Natural killer cell (primary cell): Measurements from ENCODE around the gene LONRF3. TPM values are rescaled to one million over a fixed set of nuclear protein-coding genes. Genes with fewer than 3 reads are reported as not detected.

Experiments
- ATAC-seq, 3 donors: fragments of 150-1000 bp in 2 of 3; fragments of 200-7000 bp in 1 of 3; cut with Tn5 transposase; 1 replicate in 1 of 3; 2 replicates in 2 of 3; pipeline ENCODE4 v1.10.0; 2021; ENCODE audit warnings: mild to moderate bottlenecking in 2 of 3, moderate library complexity in 2 of 3
- DNase-seq, 2 donors: peaks; one replicate each; pipeline versions ENCODE4 v3.0.0 to v3.0.0-alpha.2; 2013 to 2021; ENCODE audit warnings: mixed read lengths in 1 of 2
- H3K27ac ChIP-seq: one replicate; pipeline ENCODE4 v1.5.1; 2013; ENCODE audit warnings: mild to moderate bottlenecking, low read length
- H3K27me3 ChIP-seq: one replicate; pipeline ENCODE4 v1.6.1; 2013; ENCODE audit warnings: low read length; ENCODE audit not compliant: control insufficient read depth, insufficient read depth
- H3K36me3 ChIP-seq: one replicate; pipeline ENCODE4 v1.6.1; 2013; ENCODE audit warnings: low read length; ENCODE audit not compliant: control insufficient read depth, insufficient read depth
- H3K4me1 ChIP-seq: one replicate; pipeline ENCODE4 v1.6.1; 2013; ENCODE audit warnings: low read length; ENCODE audit not compliant: control insufficient read depth, insufficient read depth
- H3K4me3 ChIP-seq: one replicate; pipeline ENCODE4 v1.5.1; 2013; ENCODE audit warnings: low read length
- H3K9me3 ChIP-seq: one replicate; pipeline ENCODE4 v1.6.1; 2013; ENCODE audit warnings: low read length; ENCODE audit not compliant: control insufficient read depth, insufficient read depth
- H3K27ac Mint-ChIP-seq, 2 donors: one replicate each; pipeline ENCODE4 v1.8.0; 2022; ENCODE audit warnings: mild to moderate bottlenecking in 2 of 2, mixed read lengths in 2 of 2, moderate library complexity in 1 of 2
- H3K27me3 Mint-ChIP-seq, 2 donors: one replicate each; pipeline ENCODE4 v1.8.0; 2022; ENCODE audit warnings: low read depth in 2 of 2, mixed read lengths in 2 of 2
- H3K36me3 Mint-ChIP-seq: one replicate; pipeline ENCODE4 v1.8.0; 2022; ENCODE audit warnings: mixed read lengths
- H3K4me1 Mint-ChIP-seq, 2 donors: one replicate each; pipeline ENCODE4 v1.8.0; 2022; ENCODE audit warnings: mixed read lengths in 2 of 2
- H3K4me3 Mint-ChIP-seq: one replicate; pipeline ENCODE4 v1.8.0; 2022; ENCODE audit warnings: mild to moderate bottlenecking, moderate library complexity, mixed read lengths
- H3K9me3 Mint-ChIP-seq, 2 donors: one replicate each; pipeline ENCODE4 v1.8.0; 2022; ENCODE audit warnings: mixed read lengths in 2 of 2
- WGBS: methylation state at CpG from one replicate; pipeline ENCODE4 v1.1.7; 2013; ENCODE audit warnings: missing lambda C conversion rate; ENCODE audit not compliant: insufficient coverage; 5-methylcytosine and 5-hydroxymethylcytosine counted together
- intact Hi-C: fragments of 100-400 bp; cut with micrococcal nuclease; formaldehyde crosslinking; loops from one replicate; pipeline ENCODE4 v1.14.2; 2022
- total RNA-seq, 4 donors: library from RNA; stranded (reverse); fragments of 120-200 nt in 1 of 4; gene quantifications; one replicate each; pipeline versions ENCODE4 v1.2.3 to v1.2.4, GENCODE V29; 2013 to 2022
- TF ChIP-seq, protein P1 (sequence below): fragments of 200-600 bp; IDR thresholded peaks from one replicate; pipeline ENCODE4 v1.8.0; 2022; ENCODE audit warnings: antibody characterized with exemption

LONRF3 gene
- total RNA-seq, 3 donors from 2014 or later (not counting 1 experiment from before 2014, with no cell fraction given) = 13.4 to 21.2 (median 17.4) TPM

DNA sequence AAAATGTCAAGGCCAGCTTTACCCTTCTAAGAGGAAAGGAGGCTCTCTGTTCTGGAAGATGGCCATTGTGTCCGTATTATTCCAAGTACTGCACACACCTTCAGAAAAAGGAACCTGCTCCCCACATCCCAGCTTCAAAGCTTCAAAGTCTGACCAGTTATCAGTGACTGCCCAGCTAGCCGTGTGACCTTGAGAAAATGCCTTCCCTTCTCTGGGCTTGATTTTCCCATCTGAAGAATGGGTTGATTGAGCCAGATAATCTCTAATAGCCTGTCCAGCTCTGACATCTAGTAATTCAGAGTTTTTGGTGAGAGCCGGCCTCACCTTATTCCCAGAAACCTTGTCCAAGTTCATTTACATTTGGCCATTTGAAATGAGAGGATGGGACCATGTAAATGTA, 3.0 kb downstream of the LONRF3 start:
- no peaks in the 10 kb centered on the region for H3K9me3 Mint-ChIP-seq
- Histone ChIP-seq H3K4me3 (no peak overlapping the region), H3K9me3 (no peaks in the 10 kb centered on the region), H3K36me3 (peaks cover 3% of the 10 kb centered on the region), H3K27ac (no peak overlapping the region), H3K27me3 (peaks cover 8% of the 10 kb centered on the region), H3K4me1 (peaks cover 30% of the 10 kb centered on the region)
- ATAC-seq (no peak), DNase-seq (no peak)
- TF ChIP-seq, protein P1, sequence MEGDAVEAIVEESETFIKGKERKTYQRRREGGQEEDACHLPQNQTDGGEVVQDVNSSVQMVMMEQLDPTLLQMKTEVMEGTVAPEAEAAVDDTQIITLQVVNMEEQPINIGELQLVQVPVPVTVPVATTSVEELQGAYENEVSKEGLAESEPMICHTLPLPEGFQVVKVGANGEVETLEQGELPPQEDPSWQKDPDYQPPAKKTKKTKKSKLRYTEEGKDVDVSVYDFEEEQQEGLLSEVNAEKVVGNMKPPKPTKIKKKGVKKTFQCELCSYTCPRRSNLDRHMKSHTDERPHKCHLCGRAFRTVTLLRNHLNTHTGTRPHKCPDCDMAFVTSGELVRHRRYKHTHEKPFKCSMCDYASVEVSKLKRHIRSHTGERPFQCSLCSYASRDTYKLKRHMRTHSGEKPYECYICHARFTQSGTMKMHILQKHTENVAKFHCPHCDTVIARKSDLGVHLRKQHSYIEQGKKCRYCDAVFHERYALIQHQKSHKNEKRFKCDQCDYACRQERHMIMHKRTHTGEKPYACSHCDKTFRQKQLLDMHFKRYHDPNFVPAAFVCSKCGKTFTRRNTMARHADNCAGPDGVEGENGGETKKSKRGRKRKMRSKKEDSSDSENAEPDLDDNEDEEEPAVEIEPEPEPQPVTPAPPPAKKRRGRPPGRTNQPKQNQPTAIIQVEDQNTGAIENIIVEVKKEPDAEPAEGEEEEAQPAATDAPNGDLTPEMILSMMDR = no peak
- WGBS = 100% methylated on average over 2 of the region's 3 CpGs
- H3K27me3 Mint-ChIP-seq = peaks cover 4 to 5% of the 10 kb centered on the region in 2 donors
- peak overlapping the region in 1 of 2 donors; percentile 96 for H3K27ac Mint-ChIP-seq
- peaks cover 8 to 39% of the 10 kb centered on the region in 2 donors for H3K4me1 Mint-ChIP-seq
- H3K36me3 Mint-ChIP-seq = no peaks in the 10 kb centered on the region
- intact Hi-C loops = no loop called here
- H3K4me3 Mint-ChIP-seq = peak overlapping the region; percentile 84

DNA sequence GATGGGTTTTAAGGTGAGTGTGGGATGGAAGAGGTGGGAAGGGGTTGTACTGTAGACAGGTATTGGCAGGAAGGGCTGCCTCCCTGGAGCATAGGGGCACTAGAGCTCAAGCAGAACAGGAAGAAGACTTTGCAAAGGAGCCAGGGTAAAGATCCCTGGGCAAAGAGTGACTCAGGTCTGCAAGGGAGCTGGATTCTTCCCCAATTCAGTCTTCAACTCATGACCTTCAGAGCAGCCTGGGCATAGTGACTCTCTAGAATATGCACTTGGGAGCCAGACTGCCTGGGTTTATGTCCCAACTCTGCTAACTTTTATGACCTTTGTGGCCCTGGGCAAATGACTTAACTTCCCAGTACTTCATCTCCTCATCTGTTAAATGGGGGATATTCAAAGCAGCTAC, 4.0 kb downstream of the LONRF3 start:
- peaks cover 6% of the 10 kb centered on the region for H3K36me3 ChIP-seq
- ATAC-seq (no peak), DNase-seq (no peak)
- Mint-ChIP-seq H3K4me3 (no peak overlapping the region), H3K27me3 (no peaks in the 10 kb centered on the region), H3K4me1 (peaks cover 10 to 43% of the 10 kb centered on the region in 2 donors), H3K27ac (no peak overlapping the region), H3K36me3 (no peaks in the 10 kb centered on the region), H3K9me3 (no peaks in the 10 kb centered on the region)
- H3K9me3 ChIP-seq = no peaks in the 10 kb centered on the region
- no peak overlapping the region for H3K4me3 ChIP-seq
- intact Hi-C loops = no loop called here
- H3K27me3 ChIP-seq = no peaks in the 10 kb centered on the region
- TF ChIP-seq, protein P1 = no peak
- no peak overlapping the region for H3K27ac ChIP-seq
- peaks cover 26% of the 10 kb centered on the region for H3K4me1 ChIP-seq

DNA sequence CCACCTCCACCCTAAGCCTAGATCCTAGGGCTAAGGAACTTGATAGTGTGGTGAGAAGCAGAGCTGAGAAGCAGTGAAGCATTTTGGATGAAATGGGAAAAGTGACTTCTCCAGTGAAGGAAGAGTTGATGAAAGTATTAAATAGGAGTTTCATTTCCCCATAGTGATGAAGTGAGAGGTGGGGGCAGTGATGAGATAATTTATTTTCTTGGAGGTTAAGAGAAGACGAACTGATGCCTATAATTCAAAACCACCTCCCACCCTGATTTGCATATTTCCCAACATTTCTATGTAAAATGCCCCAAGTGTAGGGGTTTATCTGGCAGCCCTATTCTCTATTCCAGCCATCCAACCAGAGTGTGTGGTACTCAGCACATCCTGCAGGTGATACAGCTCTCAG, 6.3 kb downstream of the LONRF3 start:
- intact Hi-C loops = no loop called here
- Mint-ChIP-seq H3K36me3 (no peaks in the 10 kb centered on the region), H3K4me1 (peaks cover 15 to 28% of the 10 kb centered on the region in 2 donors), H3K9me3 (no peaks in the 10 kb centered on the region), H3K4me3 (no peak overlapping the region), H3K27ac (no peak overlapping the region), H3K27me3 (no peaks in the 10 kb centered on the region)
- no peak overlapping the region for H3K4me3 ChIP-seq
- H3K4me1 ChIP-seq = peaks cover 14% of the 10 kb centered on the region
- DNase-seq (no peak), ATAC-seq (no peak)
- peaks cover 6% of the 10 kb centered on the region for H3K36me3 ChIP-seq
- WGBS = no CpG with 5 or more reads among the region's 1 CpG
- no peaks in the 10 kb centered on the region for H3K27me3 ChIP-seq
- no peaks in the 10 kb centered on the region for H3K9me3 ChIP-seq
- H3K27ac ChIP-seq = no peak overlapping the region
- TF ChIP-seq, protein P1 = no peak

DNA sequence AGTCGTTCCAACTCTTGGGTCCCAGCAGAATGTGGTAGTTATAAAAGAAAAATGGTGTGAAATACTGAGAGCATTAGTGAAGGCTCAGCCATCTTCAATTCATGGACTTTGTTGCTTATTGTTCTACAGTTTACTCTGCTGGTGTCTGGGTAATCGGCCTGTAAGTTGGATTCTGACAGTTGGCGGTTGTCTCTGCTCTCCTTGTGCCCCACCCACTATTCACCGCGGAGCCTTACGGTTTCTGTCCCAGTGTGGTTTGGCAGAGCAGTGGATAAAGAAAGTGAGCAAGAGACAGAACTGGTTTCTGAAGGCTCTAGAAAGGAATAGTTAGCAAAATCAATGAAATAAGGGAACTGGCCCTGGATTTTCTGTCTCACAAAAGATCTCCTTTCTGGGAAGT, 9.1 kb downstream of the LONRF3 start:
- TF ChIP-seq, protein P1 = no peak
- H3K36me3 ChIP-seq = peaks cover 6% of the 10 kb centered on the region
- H3K4me1 Mint-ChIP-seq = peaks cover 14 to 15% of the 10 kb centered on the region in 2 donors
- no peaks in the 10 kb centered on the region for H3K27me3 Mint-ChIP-seq
- H3K27ac Mint-ChIP-seq = no peak overlapping the region
- no peaks in the 10 kb centered on the region for H3K27me3 ChIP-seq
- no peak overlapping the region for H3K4me3 ChIP-seq
- no peaks in the 10 kb centered on the region for H3K9me3 ChIP-seq
- no peaks in the 10 kb centered on the region for H3K9me3 Mint-ChIP-seq
- no peaks in the 10 kb centered on the region for H3K4me1 ChIP-seq
- DNase-seq = no peak
- no peaks in the 10 kb centered on the region for H3K36me3 Mint-ChIP-seq
- no peak overlapping the region for H3K27ac ChIP-seq
- intact Hi-C loops = no loop called here
- H3K4me3 Mint-ChIP-seq = no peak overlapping the region
- WGBS = 100% methylated on average over 1 of the region's 6 CpGs
- ATAC-seq = no peak
